HG03064 (cell line): ENCODE data around the gene FKBP11.

Experiments
- ATAC-seq: cut with Tn5 transposase; IDR thresholded peaks from one replicate; pipeline ENCODE4 v1.9.1; 2021; ENCODE audit warnings: low read depth; ENCODE audit not compliant: unreplicated experiment

FKBP11 gene

GRCh38 chr12:48925304-48926011, at the start of gene FKBP11:
TSS of gene FKBP11 (minus strand) at chr12:48925492. CDS start at chr12:48925428, 64 bp downstream.
- peak; percentile 75 for ATAC-seq

GRCh38 chr12:48973941-48974673, 48.8 kb upstream of the FKBP11 start:
- no peak for ATAC-seq

- ATAC-seq = no peak
Observed at GRCh38 chr12:48973531-48973930, 48.2 kb upstream of the FKBP11 start.

- no peak for ATAC-seq
Observed at GRCh38 chr12:48972952-48973483, 47.7 kb upstream of the FKBP11 start.

GRCh38 chr12:48972213-48972951, 47.1 kb upstream of the FKBP11 start:
- ATAC-seq = no peak

GRCh38 chr12:48970702-48971334, 45.5 kb upstream of the FKBP11 start:
- ATAC-seq = no peak

- ATAC-seq = no peak
Observed at GRCh38 chr12:48969833-48970701, 44.8 kb upstream of the FKBP11 start.

GRCh38 chr12:48969160-48969771, 44.0 kb upstream of the FKBP11 start:
- ATAC-seq = no peak

- no peak for ATAC-seq
Observed at GRCh38 chr12:48968467-48968866, 43.2 kb upstream of the FKBP11 start.

GRCh38 chr12:48967991-48968390, 42.7 kb upstream of the FKBP11 start:
- no peak for ATAC-seq

GRCh38 chr12:48966177-48966895, 41.0 kb upstream of the FKBP11 start:
- ATAC-seq = no peak

- ATAC-seq = no peak
Observed at GRCh38 chr12:48965298-48965838, 40.1 kb upstream of the FKBP11 start.

- no peak for ATAC-seq
Observed at GRCh38 chr12:48961801-48962200, 36.5 kb upstream of the FKBP11 start.

- ATAC-seq = no peak
Observed at GRCh38 chr12:48961331-48961730, 36.0 kb upstream of the FKBP11 start.

- no peak for ATAC-seq
Observed at GRCh38 chr12:48960834-48961233, 35.5 kb upstream of the FKBP11 start.

- no peak for ATAC-seq
Observed at GRCh38 chr12:48958049-48958388, 32.7 kb upstream of the FKBP11 start.

- peak; percentile 82 for ATAC-seq
Observed at GRCh38 chr12:48957141-48958048, 32.1 kb upstream of the FKBP11 start, which contains the start of gene ARF3. TSS of gene ARF3 (minus strand) at chr12:48957487. CDS start at chr12:48941095, 16,392 bp downstream.
